Measurements from ENCODE around the gene GPRASP3.
"Not testable (repeated sequence)": the region's sequence is repeated elsewhere in the genome, so short reads cannot be mapped to it uniquely, and the experiment has no call there.

GPRASP3 gene, protein sequence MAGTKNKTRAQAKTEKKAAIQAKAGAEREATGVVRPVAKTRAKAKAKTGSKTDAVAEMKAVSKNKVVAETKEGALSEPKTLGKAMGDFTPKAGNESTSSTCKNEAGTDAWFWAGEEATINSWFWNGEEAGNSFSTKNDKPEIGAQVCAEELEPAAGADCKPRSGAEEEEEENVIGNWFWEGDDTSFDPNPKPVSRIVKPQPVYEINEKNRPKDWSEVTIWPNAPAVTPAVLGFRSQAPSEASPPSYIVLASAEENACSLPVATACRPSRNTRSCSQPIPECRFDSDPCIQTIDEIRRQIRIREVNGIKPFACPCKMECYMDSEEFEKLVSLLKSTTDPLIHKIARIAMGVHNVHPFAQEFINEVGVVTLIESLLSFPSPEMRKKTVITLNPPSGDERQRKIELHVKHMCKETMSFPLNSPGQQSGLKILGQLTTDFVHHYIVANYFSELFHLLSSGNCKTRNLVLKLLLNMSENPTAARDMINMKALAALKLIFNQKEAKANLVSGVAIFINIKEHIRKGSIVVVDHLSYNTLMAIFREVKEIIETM

GRCh38 chrX:102720237-102721168 lies at the start of gene GPRASP3:
Gene GPRASP3 (plus strand): TSS chrX:102720743. CDS start chrX:102748996, 28,253 bp downstream.
- DNase-seq: peak; percentile 36

- no peak for DNase-seq
These were observed 47.7 kb upstream of the GPRASP3 start for GRCh38 chrX:102672856-102673255.

- not testable (repeated sequence) for DNase-seq
These were observed 43.1 kb upstream of the GPRASP3 start for GRCh38 chrX:102677479-102677878.

DNA sequence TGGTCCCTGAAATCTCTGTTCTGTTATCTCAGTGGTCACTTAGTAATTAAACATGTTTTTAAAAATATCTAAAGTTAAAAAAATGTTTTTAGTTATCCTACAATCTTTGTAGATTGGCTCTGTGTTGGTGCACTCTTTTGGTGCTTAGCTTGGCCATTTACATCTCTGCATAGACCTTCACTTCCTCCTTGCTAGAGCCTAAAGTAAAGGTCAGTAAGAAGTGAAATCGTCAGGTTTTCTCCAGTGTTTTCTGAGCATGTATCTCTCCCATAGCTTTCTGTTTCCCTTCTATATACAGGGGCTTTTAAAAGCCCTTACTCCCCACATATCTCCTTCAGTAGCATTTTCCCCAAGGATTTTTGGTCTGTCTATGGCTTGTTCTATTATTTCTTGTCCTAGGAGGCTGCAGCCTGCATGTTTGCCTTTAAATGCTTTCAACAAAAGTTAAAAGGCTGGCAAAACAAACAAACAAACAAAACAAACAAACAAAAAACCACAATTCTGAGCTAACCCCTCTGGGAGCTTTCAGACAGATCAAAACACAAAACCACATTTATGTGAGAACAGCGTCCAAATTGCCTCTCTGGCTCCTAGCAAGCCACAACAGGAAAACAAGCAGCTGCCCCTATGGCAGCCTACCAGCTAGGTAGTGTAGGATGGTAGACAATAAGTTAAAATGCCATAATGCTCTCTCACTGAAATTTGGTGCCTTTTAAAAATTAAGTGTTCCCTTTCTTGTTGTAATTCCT lies 35.6 kb upstream of the GPRASP3 start:
- DNase-seq: no peak

GRCh38 chrX:102694749-102695148 lies 25.8 kb upstream of the GPRASP3 start:
- no peak for DNase-seq

- DNase-seq: no peak
These were observed 24.2 kb upstream of the GPRASP3 start for GRCh38 chrX:102696306-102696705.

- DNase-seq: no peak
These were observed 23.0 kb upstream of the GPRASP3 start for GRCh38 chrX:102697494-102697893.

DNA sequence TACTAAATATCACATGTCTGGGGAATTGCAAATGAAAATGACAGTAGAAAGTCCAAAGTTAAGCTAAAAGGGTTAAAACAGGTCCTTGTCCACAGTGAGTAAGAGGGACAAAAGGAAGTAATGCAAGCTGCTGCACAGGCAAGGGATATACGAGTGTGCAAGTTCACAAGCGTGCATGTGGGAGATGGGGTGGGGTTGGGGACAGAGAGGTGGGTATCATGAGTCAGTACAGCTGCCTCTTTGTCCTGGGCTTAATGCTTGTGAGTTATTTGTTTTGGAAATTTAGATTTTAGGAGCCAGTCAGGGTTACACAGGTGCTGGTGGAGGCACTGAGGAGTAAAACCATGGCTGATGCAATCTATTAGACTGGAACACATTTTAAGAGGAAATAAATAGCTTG lies 11.6 kb upstream of the GPRASP3 start:
- DNase-seq: no peak

DNA sequence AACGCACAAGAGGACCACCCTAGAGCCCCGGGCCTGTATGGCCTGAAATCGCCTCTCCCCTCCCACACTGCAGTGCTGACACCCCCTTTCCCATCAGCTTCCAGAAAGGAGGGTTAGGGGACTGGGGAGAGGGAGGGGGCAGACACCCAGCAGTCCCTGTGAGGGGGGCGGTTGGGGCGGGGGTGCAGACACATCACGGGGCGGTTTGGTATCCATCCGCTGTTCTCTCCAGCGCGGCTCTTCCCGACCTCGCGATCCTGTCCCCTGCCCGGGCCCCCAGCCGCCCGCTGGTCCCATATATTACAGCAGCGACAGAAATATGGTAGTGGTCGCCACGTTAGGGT lies 8.7 kb upstream of the GPRASP3 start:
- DNase-seq: no peak

- DNase-seq: no peak
These were observed 8.2 kb upstream of the GPRASP3 start, which contains the start of gene GPRASP2 for GRCh38 chrX:102712216-102712966. Gene GPRASP2 (plus strand): TSS chrX:102712448. CDS start chrX:102714870, 2,422 bp downstream.

GRCh38 chrX:102712981-102713625 lies 7.4 kb upstream of the GPRASP3 start:
- no peak for DNase-seq

GRCh38 chrX:102714994-102715393 lies 5.5 kb upstream of the GPRASP3 start:
- no peak for DNase-seq

GRCh38 chrX:102715967-102716366 lies 4.6 kb upstream of the GPRASP3 start:
- DNase-seq: no peak

GRCh38 chrX:102721169-102721506 lies 595 bp downstream of the GPRASP3 start:
- not testable (repeated sequence) for DNase-seq

DNA sequence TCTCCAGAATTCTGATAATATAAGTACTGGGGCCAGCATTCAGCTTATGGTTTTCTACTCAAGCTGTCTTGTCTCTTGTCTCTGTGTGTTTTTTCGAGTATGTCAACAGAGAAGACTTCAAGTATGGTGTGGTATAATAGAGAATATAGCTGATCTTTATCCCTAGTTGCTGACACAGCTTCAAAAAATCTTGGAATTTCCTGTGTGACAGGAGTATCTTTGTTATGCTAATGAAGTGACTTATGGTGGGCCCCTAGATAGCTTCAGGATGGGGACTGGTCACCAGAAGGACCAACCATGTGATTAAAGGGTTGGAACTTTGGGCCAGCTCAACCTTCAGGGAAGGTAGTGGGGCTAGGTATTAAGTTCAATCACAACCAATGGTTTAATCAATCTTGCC lies 2.9 kb downstream of the GPRASP3 start:
- DNase-seq: no peak

DNA sequence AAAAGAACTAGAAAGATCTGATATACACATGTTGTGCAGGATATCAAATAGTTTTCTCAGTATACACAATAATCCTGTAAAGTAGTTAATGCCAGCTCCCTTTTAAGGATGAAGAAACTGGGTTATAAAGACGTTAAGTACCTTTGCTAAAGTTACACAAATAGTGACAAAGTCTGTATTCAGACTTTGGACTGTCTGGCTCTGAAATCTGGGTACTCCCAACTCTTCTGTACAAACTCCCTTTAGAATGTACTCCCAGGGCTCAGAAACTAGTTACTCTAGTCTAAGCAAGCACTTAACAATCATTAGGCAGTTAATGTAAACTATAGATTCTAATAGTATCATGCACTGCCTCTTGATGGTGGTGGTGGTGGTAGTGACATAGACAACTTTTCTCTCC lies 7.2 kb downstream of the GPRASP3 start:
- no peak for DNase-seq

- no peak for DNase-seq
These were observed 8.1 kb downstream of the GPRASP3 start for GRCh38 chrX:102728646-102729045.

- no peak for DNase-seq
These were observed 19.1 kb downstream of the GPRASP3 start for GRCh38 chrX:102739657-102740056.

DNA sequence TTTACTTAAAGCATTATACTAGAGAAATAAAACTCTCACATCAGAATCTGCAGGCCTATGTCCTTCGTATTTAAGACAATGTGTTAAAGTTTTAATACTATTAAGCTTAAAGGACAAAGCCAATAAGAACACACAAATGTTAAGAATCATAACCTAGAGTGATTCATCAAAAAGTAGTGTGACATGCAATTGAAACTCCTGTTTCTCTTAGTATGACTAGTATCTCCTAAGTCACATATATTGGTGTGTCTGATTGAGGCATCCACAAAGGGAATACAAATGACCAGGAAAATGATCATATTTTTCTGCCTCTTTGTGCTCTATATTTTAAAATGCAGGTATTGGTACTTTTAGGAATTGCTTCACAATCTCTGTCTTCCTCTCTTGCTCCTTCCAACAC lies 23.8 kb downstream of the GPRASP3 start:
- no peak for DNase-seq

- no peak for DNase-seq
These were observed 24.9 kb downstream of the GPRASP3 start for GRCh38 chrX:102745513-102745856.

DNA sequence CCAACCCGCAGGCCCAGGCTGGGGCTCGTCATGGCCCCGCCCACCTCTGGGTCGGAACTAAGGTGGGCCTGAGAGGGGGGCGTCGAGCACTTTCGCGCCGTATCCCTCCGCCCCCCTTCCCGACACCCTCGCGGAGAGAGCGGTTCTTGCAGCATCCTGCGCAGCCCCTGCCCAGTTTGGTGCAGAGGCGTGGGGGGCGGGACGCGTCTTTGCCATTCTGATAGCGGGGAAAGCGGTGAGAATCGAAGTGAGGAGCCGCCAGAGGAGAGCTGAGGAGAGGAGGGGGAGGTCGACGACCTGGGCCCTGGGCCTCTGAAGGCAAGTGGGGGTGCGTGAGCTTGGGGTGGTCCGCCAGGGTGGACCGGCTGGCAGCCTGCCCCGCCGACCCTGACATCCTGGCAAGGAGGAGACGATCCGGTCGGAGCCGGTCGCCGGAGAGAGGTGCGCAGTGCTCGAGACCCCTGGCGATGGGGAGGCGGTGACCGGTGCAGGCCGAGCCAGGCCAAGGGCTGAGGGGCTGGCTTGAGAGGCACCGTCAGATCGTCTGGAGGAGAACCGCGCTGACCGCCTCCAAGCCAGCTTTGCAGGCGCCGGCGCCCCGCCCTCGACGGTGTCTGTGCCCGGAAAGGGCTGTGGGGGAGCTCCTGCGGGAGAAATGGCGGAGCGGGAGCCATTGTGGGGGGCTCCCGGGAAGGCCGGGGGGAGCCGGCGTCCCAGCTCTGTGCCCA lies 25.5 kb downstream of the GPRASP3 start:
- no peak for DNase-seq
